Skeletal muscle cell (primary cell): ENCODE data around the gene ARRB1.
"Not testable (repeated sequence)": the region's sequence is repeated elsewhere in the genome, so short reads cannot be mapped to it uniquely, and the experiment has no call there.

Experiments used
- DNase-seq: peaks from one replicate; pipeline ENCODE4 v3.0.0-alpha.2; 2010; ENCODE audit warnings: low read depth
- H3K4me3 ChIP-seq: 2 replicates; pipeline ENCODE4 v1.5.1; 2011; ENCODE audit warnings: low read depth, mild to moderate bottlenecking, control low read depth, low read length, moderate library complexity

The ARRB1 gene

GRCh38 chr11:75281469-75282095 is 69.9 kb downstream of the ARRB1 start:
- no peak for DNase-seq
- no peak overlapping the region for H3K4me3 ChIP-seq

- no peak for DNase-seq
- H3K4me3 ChIP-seq, result no peak overlapping the region
Observed at GRCh38 chr11:75280770-75281468, 70.5 kb downstream of the ARRB1 start.

- H3K4me3 ChIP-seq, result no peak overlapping the region
- peak; percentile 19 for DNase-seq
Observed at GRCh38 chr11:75280227-75280701, 71.2 kb downstream of the ARRB1 start.

- no peak for DNase-seq
- no peak overlapping the region for H3K4me3 ChIP-seq
Observed at GRCh38 chr11:75279273-75279672, 72.2 kb downstream of the ARRB1 start.

DNA sequence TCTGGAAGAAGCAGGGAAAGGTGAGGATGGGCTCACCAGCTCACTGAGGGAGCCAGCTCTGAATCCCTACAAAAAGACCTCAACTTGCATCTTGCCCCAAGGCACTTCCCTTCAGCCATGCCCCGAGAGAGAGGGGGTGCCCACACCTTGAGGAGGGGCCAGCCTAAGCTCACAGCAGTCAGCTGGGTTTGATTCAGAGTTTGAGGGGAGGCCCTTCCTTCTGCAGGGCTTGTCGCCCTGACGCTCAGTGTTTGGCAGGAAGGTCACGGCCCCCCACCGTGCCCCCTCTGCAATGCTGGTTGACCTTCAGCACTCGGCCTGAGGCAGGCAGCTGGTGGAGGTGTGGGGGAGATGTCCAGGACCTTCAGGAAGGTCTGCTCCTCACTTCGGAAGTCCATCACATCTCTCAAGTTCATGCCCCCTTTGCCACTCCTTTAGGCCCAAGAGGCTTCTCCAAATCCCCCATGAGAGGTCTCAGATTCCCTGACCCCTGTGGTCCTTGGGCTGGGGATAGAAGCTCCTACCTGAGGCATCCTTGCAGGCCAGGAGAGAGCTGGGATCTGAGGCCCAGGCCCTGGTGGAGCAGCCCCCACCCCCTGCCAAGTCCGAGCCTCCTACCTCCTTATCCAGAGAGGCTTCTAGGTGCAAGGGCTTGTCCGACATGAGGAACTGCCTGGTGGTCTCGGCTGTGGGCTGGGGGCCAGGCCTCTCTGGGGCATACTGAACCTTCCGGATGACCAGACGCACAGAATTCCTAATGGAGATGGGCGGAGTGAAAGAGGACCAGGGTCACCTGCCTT is 73.3 kb downstream of the ARRB1 start:
- DNase-seq, result no peak

GRCh38 chr11:75277211-75277805 is 74.2 kb downstream of the ARRB1 start:
- no peak overlapping the region for H3K4me3 ChIP-seq
- DNase-seq, result no peak

More for the DNA sequence above, 73.3 kb downstream of the ARRB1 start:
- H3K4me3 ChIP-seq, result no peak overlapping the region

GRCh38 chr11:75276686-75277085 is 74.8 kb downstream of the ARRB1 start:
- no peak for DNase-seq

GRCh38 chr11:75276186-75276585 is 75.3 kb downstream of the ARRB1 start:
- DNase-seq, result no peak
- no peak overlapping the region for H3K4me3 ChIP-seq

More at GRCh38 chr11:75276686-75277085, 74.8 kb downstream of the ARRB1 start:
- H3K4me3 ChIP-seq, result no peak overlapping the region

DNA sequence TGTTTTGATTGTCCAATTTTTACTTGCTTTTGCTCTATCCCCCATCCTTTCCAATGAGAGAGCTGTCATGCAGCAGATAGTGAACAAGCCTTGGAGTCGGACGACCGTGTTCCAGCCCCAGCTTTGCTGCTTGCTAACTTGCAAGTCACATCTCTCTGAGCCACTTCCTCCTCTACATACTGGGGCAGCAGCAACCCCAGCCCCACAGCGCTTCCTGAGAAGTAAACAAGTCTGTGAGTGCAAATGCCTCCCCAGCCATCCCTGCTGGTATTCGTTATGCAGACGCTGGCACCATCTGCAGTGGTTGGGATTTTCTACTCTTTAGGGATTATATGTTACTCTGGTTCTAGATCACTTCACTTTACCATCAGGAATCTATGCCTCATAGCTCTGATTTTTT is 75.9 kb downstream of the ARRB1 start:
- no peak overlapping the region for H3K4me3 ChIP-seq
- DNase-seq, result no peak

DNA sequence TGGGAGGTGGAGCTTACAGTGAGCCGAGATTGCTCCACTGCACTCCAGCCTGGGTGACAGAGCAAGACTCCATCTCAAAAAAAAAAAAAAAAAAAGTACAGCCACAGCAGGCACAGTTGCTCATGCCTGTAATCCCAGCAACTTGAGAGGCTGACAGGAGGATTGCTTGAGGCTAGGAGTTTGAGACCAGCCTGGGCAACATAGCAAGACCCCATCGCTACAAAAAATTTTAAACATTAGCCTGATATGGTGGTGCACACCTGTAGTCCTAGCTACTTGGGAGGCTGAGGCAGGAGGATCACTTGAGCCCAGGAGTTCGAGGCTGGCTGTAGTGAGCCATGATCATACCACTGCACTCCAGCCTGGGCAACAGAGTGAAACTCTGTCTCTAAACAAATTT is 76.7 kb downstream of the ARRB1 start:
- DNase-seq, H3K4me3 ChIP-seq: not testable (repeated sequence)

DNA sequence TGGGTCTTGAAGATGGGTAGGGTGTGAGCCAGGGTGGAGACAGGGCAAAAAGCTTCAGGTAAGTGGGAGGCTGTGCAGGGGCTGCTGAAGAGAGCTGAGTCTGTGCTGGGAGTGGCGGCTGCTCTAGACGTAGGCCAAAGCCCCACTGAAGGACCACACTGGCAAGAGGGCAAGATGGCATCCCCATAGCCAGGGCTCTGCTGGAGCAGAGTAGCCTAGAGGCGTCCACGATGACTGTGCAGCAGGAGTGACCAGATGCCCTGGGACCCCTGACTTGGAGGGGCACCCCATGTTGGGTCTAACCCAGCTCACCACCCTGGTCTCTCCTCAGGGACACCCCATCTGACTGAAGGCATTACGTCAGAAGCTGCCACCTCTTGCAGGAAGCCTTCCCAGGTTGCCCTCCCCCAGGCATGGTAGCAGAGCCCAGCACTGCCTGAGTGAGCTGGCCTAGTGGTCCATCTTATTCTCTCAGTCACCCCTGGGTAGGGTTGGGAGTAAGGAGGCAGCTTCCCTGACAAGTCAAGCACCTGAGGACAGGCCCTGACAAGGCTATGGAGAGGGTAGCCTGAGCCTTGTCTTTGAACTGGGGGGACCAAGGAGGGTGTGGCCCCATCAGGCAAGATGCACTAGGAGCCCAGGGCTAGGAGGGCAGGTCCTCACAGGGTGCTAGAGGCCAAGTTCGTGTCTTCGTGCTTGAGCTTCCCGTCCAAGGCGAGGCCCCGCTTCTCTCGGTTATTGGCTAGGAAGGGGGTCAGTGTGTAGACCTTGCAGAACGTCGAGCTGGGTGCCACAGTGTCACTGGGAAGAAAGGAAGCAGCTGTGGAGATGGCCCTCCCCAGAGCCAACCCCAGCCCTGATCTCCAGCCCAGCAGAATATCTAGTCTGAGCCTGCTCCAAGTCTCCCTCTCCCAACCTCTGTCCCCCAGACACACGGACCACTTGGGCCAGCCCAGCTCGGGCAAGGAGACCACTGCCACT is 77.8 kb downstream of the ARRB1 start:
- no peak for DNase-seq
- no peak overlapping the region for H3K4me3 ChIP-seq

- no peak overlapping the region for H3K4me3 ChIP-seq
- no peak for DNase-seq
Observed at GRCh38 chr11:75272821-75273301, 78.6 kb downstream of the ARRB1 start.

- no peak for DNase-seq
- H3K4me3 ChIP-seq, result no peak overlapping the region
Observed at GRCh38 chr11:75272391-75272790, 79.1 kb downstream of the ARRB1 start.

- DNase-seq, result no peak
- no peak overlapping the region for H3K4me3 ChIP-seq
Observed at GRCh38 chr11:75271730-75272129, 79.7 kb downstream of the ARRB1 start.

DNA sequence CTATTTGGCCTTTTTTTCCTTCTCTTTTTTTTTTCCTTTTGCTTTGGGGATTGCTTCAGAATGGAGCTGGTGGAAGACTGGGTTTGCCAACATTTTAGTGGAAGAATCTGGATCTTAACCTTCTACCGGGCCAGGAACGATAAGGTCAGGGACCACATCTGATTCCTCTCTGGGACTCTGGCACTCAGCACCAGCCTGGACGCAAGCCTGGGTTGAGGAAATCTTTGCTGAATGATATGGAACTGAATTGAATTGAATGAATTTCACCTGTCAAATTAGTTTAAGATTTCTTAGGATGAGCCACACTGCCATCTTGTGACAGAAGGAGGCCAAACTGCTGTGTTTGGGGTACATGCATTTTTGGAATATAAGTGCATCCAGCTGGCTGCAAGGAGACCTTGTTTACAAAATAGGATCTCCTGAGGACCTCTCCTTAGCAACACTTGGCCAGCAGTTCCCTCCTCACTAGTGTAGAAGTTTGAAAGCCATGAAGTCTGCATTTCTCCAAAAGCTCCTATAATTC is 80.5 kb downstream of the ARRB1 start:
- DNase-seq, result no peak
- H3K4me3 ChIP-seq, result no peak overlapping the region

- no peak for DNase-seq
- no peak overlapping the region for H3K4me3 ChIP-seq
Observed at GRCh38 chr11:75269896-75270295, 81.6 kb downstream of the ARRB1 start.

GRCh38 chr11:75269367-75269660 is 82.1 kb downstream of the ARRB1 start:
- H3K4me3 ChIP-seq, result no peak overlapping the region
- DNase-seq, result no peak

- DNase-seq, result no peak
- H3K4me3 ChIP-seq, result no peak overlapping the region
Observed at GRCh38 chr11:75268626-75269366, 82.7 kb downstream of the ARRB1 start.
